Right cardiac atrium (tissue), 5 donors: Measurements from ENCODE around the gene ENGASE. TPM values are rescaled to one million over a fixed set of nuclear protein-coding genes. Genes with fewer than 3 reads are reported as not detected.
A peak's percentile ranks its signal among the peaks of the same experiment; 100 is the strongest.

Experiments used
- ATAC-seq, 2 donors: fragments of 200-7000 bp; cut with Tn5 transposase; one replicate each; pipeline versions ENCODE4 v1.8.0 to v1.9.1; 2020; ENCODE audit warnings: moderate library complexity in 2 of 2, mild to moderate bottlenecking in 1 of 2
- DNase-seq, 3 donors: peaks; one replicate each; pipeline ENCODE4 v3.0.0-alpha.2; 2020
- H3K27ac ChIP-seq: one replicate; pipeline ENCODE4 v1.5.1; 2013; ENCODE audit warnings: mild to moderate bottlenecking, low read length, control low read depth, moderate library complexity
- H3K27me3 ChIP-seq: one replicate; pipeline ENCODE4 v1.6.1; 2013; ENCODE audit not compliant: control insufficient read depth, insufficient read depth
- H3K4me1 ChIP-seq: one replicate; pipeline ENCODE4 v1.6.1; 2013; ENCODE audit warnings: low read length; ENCODE audit not compliant: control insufficient read depth, insufficient read depth
- H3K4me3 ChIP-seq: one replicate; pipeline ENCODE4 v1.5.1; 2013; ENCODE audit warnings: low read length, control low read depth
- H3K9me3 ChIP-seq: one replicate; pipeline ENCODE4 v1.6.1; 2013; ENCODE audit warnings: low read length; ENCODE audit not compliant: control insufficient read depth
- WGBS: extraction: QIAGEN DNeasy Blood & Tissue Kit; methylation state at CpG from one replicate; pipeline ENCODE4 v1.1.7; 2013; 5-methylcytosine and 5-hydroxymethylcytosine counted together
- intact Hi-C, 4 donors: fragments of 100-400 bp; cut with DNase I; formaldehyde crosslinking; loops; one replicate each; pipeline versions ENCODE4 v1.11.0 to v1.14.0; 2022 to 2023
- polyA plus RNA-seq: library from polyadenylated mRNA; stranded (reverse); fragments of 200-250 nt; gene quantifications from one replicate; pipeline ENCODE4 v1.2.3, GENCODE V29; 2013
- total RNA-seq, 4 donors: library from RNA; stranded (reverse); fragmentation: NEBNext Ultra II Directional; extraction: Animal tissue kit (Norgen Biotek cat#: 25700); gene quantifications; one replicate each; pipeline ENCODE4 v1.2.1, GENCODE V29; 2021
- donor health status: healthy with polysubstance abuse.
- donor health status: DM: no; HTN: yes; CAD: no.
- donor health status: DM: no; HTN: no; CAD: no.
- donor health status: DM: no; HTN: yes; CAD: no; lungs with severe emphysema.
- donor health status: DM: yes; HTN: yes; CAD: no.

The ENGASE gene
- total and polyA plus RNA-seq, 5 donors: 25.4 to 48.0 (median 40.3) TPM

DNA sequence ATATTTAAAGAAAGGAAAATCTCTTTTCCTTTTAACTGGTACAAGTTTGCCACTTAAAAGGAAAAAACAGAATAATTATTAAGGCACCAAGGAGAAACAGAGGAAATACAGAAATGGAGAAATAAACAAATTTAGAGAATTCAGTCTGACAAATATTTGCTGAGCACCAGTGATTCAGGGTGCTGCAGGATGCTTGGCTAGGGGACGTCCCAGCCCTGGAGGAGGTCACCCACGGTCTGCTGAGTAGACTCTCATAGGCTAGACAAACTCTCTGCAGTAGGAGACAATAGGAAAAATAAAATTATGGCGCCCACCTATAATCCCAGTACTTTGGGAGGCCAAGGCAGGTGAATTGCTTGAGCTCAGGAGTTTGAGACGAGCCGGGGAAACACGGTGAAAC, 34.7 kb upstream of the ENGASE start:
- DNase-seq (peak in 2 of 3 donors; percentile 5 to 17), ATAC-seq (no peak)
- Histone ChIP-seq H3K4me3 (no peak overlapping the region), H3K27ac (no peak overlapping the region), H3K9me3 (no peaks in the 10 kb centered on the region), H3K4me1 (no peaks in the 10 kb centered on the region), H3K27me3 (no peaks in the 10 kb centered on the region)
- intact Hi-C loops: no loop called here
- 95% methylated on average over 6 of the region's 6 CpGs for WGBS

DNA sequence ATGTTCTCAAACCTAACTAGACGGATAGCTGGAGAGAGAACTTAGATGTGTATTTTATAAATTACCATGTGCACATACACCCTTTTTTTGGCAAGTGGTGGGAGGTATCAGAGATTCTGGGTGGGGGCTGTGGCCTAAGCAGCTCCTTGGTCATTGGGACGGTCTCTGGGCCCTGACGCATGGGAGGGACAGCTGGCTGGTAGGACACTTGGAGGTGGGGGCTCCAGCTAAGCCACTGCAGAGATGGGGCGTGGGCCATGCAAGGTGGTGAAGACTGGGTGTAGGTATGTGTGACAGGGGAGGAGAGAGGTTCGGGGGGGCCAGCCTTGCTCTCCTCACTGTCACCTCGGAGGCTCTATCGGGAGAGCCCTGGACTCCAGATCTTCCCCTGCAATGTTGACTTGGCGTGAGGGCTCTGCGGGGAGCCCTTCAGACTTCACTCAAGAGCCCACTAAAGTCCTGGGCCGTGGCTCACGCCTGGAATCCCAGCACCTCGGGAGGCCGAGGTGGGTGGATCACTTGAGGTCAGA, 33.5 kb upstream of the ENGASE start:
- intact Hi-C loops: no loop called here
- 92% methylated on average over 13 of the region's 13 CpGs for WGBS
- no peaks in the 10 kb centered on the region for H3K9me3 ChIP-seq
- H3K27me3 ChIP-seq: no peaks in the 10 kb centered on the region
- ATAC-seq (no peak), DNase-seq (peak in 2 of 3 donors; percentile 33 to 53)
- H3K4me1 ChIP-seq: no peaks in the 10 kb centered on the region
- no peak overlapping the region for H3K4me3 ChIP-seq
- no peak overlapping the region for H3K27ac ChIP-seq

DNA sequence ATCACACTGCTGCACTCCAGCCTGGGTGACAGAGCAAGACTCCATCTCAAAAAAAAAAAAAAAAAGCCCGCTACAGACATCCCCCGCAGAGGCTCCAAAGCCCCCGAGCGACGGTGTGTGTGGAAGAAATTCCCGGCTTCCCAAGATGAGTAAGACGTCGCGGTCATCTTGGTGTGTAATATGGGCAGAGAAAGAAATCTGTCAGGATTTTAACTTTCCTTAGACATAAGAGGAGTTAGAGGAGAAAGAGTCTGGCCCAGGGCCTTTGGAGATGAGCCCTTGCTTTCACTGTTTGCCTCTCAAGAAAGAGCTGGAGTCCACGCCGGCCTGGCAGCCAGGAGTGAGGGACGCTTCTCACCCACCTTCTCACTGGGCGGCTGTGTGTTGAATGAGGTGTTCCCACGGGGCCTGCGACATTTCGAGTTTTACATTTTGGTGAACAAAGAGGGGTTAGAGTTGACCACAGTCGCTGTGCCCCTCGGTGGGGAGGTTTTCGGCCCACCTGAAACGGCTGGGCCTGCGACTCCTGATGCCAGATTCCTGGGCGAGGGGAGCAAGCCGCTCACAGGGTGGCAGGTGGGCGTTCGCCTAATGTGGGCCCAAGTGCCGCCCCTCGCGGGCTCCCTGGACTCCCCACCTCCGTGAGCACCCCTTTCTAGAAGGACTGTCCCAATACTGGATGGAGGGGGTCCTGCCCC, 32.8 kb upstream of the ENGASE start:
- Histone ChIP-seq H3K27me3 (no peaks in the 10 kb centered on the region), H3K27ac (no peak overlapping the region), H3K4me3 (no peak overlapping the region), H3K4me1 (no peaks in the 10 kb centered on the region), H3K9me3 (no peaks in the 10 kb centered on the region)
- intact Hi-C loops: no loop called here
- DNase-seq (peak in 2 of 3 donors; percentile 17 to 65), ATAC-seq (no peak)
- 84% methylated on average over 29 of the region's 29 CpGs for WGBS

DNA sequence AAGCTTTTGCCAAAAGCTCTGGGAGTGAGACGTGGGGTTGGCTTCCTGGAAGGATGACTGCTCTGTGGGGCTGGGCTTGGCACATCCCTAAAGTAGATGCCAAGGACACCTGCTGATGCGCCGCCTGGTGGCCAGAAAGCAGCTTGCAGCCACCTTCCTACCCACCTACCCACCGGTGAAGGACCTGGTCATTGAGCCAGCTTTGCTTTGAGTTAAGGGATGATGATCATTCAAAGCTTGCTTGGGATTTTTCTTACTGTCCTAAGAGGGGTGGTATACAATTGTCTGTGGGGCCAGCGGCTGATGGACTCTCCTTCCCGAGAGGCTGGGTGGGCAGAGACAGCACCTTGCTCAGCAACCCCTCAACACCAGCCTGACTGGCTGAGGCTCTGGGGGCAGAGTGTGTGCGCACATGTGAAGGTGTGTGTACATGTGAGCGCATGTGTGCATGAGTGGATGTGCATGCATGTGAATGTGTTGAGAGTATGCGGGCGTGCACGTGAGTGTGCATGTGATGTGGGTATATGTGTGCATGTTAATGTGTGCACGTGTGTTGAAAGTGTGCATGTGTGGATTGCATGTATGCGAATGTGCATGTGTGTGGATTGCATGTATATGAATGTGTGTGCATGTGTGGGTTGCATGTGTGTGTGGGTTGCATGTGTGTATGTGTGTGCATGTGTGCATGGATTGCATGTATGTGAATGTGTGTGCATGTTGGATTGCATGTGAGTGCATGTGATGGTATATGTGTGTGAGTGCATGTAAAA, 32.0 kb upstream of the ENGASE start:
- Histone ChIP-seq H3K27ac (no peak overlapping the region), H3K4me1 (peaks cover 1% of the 10 kb centered on the region), H3K27me3 (no peaks in the 10 kb centered on the region), H3K9me3 (no peaks in the 10 kb centered on the region), H3K4me3 (no peak overlapping the region)
- WGBS: 63% methylated on average over 13 of the region's 13 CpGs
- ATAC-seq: peak; percentile 0 to 4
- intact Hi-C loops: no loop called here
- DNase-seq: peak; percentile 65 to 88 (median 85)

DNA sequence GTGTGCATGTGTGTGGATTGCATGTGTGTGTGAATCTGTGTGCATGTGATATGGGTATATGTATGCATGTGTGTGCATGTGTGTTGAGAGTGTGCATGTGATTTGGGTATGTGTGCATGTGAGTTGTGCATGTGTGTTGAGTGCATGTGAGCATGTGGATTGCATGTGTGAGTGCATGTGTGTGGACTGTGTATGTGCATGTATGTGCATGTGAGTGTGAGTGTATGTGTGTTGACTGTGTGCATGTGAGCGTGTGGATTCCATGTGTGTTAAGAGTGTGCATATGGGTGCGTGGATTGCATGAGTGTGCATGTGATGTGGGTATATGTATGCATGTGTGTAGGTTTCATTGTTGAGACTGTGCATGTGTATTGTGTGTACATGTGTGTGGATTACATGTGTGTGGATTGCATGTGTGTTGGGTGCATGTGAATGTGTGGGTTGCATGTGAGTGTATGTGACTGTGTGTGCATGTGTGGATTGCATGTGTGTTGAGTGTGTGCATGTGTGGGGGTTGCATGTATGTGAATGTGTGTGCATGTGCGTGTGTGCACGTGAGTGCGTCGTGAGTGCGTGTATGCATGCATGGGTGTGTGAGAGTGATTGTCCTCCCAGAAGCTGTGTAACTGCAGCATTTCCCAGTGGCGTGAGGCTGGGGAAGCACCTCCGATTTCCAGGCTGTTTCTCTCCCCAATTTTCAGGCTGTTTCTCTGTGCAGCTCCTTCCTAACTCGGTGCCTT, 31.3 kb upstream of the ENGASE start:
- no peak overlapping the region for H3K27ac ChIP-seq
- peaks cover 3% of the 10 kb centered on the region for H3K4me1 ChIP-seq
- 88% methylated on average over 10 of the region's 10 CpGs for WGBS
- no peaks in the 10 kb centered on the region for H3K27me3 ChIP-seq
- H3K4me3 ChIP-seq: no peak overlapping the region
- no peak for ATAC-seq
- no peaks in the 10 kb centered on the region for H3K9me3 ChIP-seq
- DNase-seq: peak in 1 of 3 donors; percentile 42
- intact Hi-C loops: no loop called here

DNA sequence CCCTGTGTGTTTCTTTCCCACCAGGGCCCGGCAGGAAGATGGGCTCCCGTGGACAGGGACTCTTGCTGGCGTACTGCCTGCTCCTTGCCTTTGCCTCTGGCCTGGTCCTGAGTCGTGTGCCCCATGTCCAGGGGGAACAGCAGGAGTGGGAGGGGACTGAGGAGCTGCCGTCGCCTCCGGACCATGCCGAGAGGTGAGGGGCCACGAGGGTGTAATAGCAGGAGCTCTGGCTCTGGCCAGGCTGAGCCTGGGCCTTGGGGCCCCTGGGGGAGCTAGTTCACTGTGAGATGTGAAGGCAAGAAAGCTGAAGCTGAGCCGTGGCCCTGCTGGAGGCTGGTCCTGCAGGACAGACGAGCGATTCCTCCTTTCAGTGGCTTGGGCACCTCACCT, 30.7 kb upstream of the ENGASE start:
- no peak overlapping the region for H3K27ac ChIP-seq
- 63% methylated on average over 12 of the region's 12 CpGs for WGBS
- ATAC-seq: no peak
- H3K27me3 ChIP-seq: no peaks in the 10 kb centered on the region
- intact Hi-C loops: no loop called here
- H3K4me1 ChIP-seq: peaks cover 3% of the 10 kb centered on the region
- H3K4me3 ChIP-seq: no peak overlapping the region
- H3K9me3 ChIP-seq: no peaks in the 10 kb centered on the region
- peak in 1 of 3 donors; percentile 47 for DNase-seq

DNA sequence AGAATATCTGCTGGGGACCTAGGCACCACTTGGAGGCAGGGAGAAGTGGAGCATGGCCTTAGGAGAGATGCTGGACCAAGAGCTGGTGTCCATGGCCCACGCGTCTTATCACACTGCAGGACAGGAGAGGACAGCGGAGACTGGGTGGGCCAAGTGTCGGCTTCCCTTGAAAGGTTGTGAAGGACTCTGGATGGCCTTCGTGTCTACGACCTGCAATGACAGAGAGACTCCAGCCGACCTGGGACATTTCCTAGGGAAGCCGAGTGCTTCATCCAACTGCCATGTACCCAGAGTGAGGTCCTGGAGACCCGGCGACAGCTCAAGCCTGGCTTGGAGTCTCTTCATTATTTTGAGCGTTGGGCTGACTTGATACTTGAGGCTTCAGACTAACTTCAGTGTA, 30.2 kb upstream of the ENGASE start:
- Histone ChIP-seq H3K4me1 (peaks cover 3% of the 10 kb centered on the region), H3K4me3 (no peak overlapping the region), H3K9me3 (no peaks in the 10 kb centered on the region), H3K27me3 (no peaks in the 10 kb centered on the region), H3K27ac (no peak overlapping the region)
- intact Hi-C loops: no loop called here
- no peak for ATAC-seq
- peak in 1 of 3 donors; percentile 55 for DNase-seq
- 89% methylated on average over 11 of the region's 11 CpGs for WGBS

DNA sequence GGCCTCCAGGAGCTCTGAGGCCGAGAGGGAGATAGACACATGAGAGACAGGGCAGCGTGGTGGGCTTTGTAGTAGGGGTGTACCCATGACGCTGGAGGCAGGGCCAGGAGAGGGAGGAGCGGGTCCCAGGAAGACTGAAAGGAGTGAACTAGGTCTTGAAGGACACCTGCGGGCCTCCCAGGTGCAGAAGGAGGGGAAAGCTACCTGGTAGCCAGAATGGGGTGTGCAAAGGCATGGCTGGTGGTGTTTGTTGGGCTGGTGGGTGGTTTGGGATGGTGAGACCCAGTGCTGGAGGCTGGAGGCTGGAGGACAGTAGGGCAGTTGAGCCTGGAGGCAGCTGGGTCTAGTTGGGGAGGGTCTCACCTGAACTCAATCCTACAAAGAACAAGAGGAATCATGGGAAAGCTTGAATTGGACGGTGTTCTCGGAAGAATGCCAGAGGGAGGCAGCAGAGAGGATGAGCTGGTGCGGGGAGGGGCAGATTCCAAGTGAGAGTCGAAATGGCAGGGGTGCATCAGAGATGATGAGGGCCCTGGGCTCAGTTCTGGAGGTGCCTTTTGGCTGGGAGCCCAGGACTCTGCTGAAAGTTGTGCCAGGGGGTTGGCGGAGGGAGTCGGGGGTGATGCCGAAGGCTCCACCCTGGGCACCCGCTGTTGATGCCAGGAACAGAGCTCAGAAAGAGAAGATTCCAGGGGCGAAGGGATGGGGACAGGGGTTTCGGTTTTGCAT, 29.5 kb upstream of the ENGASE start:
- H3K27me3 ChIP-seq: no peaks in the 10 kb centered on the region
- H3K4me3 ChIP-seq: no peak overlapping the region
- DNase-seq (peak; percentile 42 to 62 (median 60)), ATAC-seq (no peak)
- H3K9me3 ChIP-seq: no peaks in the 10 kb centered on the region
- no peak overlapping the region for H3K27ac ChIP-seq
- WGBS: 80% methylated on average over 15 of the region's 15 CpGs
- intact Hi-C loops: loop anchor here in 1 of 4 donors (5.0 kb wide), 1 partner anchor 37 kb away; no protein-coding TSS in a partner anchor
- H3K4me1 ChIP-seq: peaks cover 3% of the 10 kb centered on the region

DNA sequence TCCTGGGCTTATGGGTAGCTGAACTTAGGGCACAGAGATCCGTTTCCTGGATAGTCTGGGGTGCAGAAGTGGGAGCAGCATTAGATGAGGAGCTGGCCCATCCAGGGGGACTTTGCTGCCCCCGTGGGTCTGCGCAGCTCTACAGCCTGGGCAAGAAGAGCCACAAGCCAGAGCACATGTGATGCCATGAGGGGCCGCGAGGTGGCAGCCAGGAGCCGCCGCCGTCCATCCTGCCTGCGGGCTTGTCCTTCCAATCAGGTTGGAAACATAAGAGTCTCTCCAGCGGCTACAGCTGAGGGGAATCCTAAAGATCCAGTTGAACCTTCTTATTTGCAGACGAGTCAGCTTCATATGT, 28.8 kb upstream of the ENGASE start:
- DNase-seq (peak; percentile 76 to 91 (median 89)), ATAC-seq (peak; percentile 61 to 67)
- under 1% methylated on average over 11 of the region's 11 CpGs for whole genome bisulfite sequencing
- Histone ChIP-seq H3K4me3 (no peak overlapping the region), H3K9me3 (no peaks in the 10 kb centered on the region), H3K27ac (no peak overlapping the region), H3K27me3 (no peaks in the 10 kb centered on the region), H3K4me1 (peaks cover 3% of the 10 kb centered on the region)
- intact Hi-C loops: loop anchor here in 1 of 4 donors (5.0 kb wide), 1 partner anchor 36 kb away; no protein-coding TSS in a partner anchor

DNA sequence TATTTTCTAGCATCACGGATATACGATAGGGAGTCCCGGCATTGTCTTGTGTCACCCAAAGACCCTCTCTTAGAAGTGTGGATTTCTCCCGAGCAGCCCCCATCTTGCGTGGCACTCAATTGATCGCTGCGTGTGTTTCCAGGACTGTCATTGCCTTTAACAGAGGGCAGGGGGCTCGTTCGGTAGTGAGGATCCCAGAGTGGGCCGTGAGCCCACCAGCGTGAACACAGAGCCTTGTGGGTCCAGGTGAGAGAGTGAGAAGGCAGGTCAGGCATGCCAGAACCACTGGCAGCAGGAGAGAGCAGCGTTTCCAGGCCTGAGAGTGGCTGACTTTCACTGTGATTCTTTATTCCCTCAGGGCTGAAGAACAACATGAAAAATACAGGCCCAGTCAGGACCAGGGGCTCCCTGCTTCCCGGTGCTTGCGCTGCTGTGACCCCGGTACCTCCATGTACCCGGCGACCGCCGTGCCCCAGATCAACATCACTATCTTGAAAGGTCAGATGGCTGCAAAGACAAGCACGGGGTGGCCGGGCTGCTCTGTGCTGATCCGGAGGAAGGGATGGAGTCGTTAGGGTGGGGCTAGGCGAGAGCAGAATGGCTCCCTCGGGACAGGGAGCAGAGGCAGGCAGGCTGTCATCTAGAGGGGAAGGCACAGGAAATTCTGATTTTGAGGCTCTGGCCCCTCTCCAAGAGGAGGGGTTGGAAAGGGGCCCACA, 28.3 kb upstream of the ENGASE start:
- intact Hi-C loops: loop anchor here in 1 of 4 donors (5.0 kb wide), 1 partner anchor 36 kb away; no protein-coding TSS in a partner anchor
- Histone ChIP-seq H3K27ac (peak overlapping the region; percentile 58), H3K9me3 (no peaks in the 10 kb centered on the region), H3K4me3 (no peak overlapping the region), H3K27me3 (no peaks in the 10 kb centered on the region), H3K4me1 (peaks cover 3% of the 10 kb centered on the region)
- 38% methylated on average over 25 of the region's 25 CpGs for WGBS
- ATAC-seq: peak; percentile 64 to 66
- peak; percentile 70 to 88 (median 86) for DNase-seq
